T-helper 17 cell (primary cell): ENCODE measurements around the gene VWA7. TPM values are rescaled to one million over a fixed set of nuclear protein-coding genes. Genes with fewer than 3 reads are reported as not detected.
A peak's percentile ranks its signal among the peaks of the same experiment; 100 is the strongest.

ENCODE experiments used
- ATAC-seq: fragments of 150-1000 bp; cut with Tn5 transposase; 2 replicates; pipeline ENCODE4 v1.10.0; 2021; ENCODE audit warnings: mild to moderate bottlenecking, moderate library complexity
- DNase-seq, 3 donors: peaks; one replicate each; pipeline versions ENCODE4 v3.0.0 to v3.0.0-alpha.2; 2020 to 2021
- H3K9me3 ChIP-seq: one replicate; pipeline ENCODE4 v1.7.0; 2013; ENCODE audit warnings: low read length, mild to moderate bottlenecking; ENCODE audit not compliant: control insufficient read depth, poor library complexity, severe bottlenecking
- H3K27ac Mint-ChIP-seq: one replicate; pipeline ENCODE4 v1.8.0; 2022; ENCODE audit warnings: mild to moderate bottlenecking, moderate library complexity, mixed read lengths
- H3K27me3 Mint-ChIP-seq: one replicate; pipeline ENCODE4 v1.8.0; 2022; ENCODE audit warnings: mixed read lengths
- H3K36me3 Mint-ChIP-seq: one replicate; pipeline ENCODE4 v1.8.0; 2022; ENCODE audit warnings: low read depth, mixed read lengths
- H3K4me1 Mint-ChIP-seq: one replicate; pipeline ENCODE4 v1.8.0; 2022; ENCODE audit warnings: mild to moderate bottlenecking, mixed read lengths
- H3K4me3 Mint-ChIP-seq: one replicate; pipeline ENCODE4 v1.8.0; 2022; ENCODE audit warnings: mild to moderate bottlenecking, moderate library complexity, mixed read lengths
- total RNA-seq, 4 donors: library from RNA in 2 of 4; stranded (reverse) in 2 of 4; gene quantifications; one replicate each; pipeline ENCODE4 v1.2.3 and lab custom pipeline; 2022 to 2026

Gene VWA7
- total RNA-seq, 2 donors from 2014 or later: 2.8 to 2.9 TPM

GRCh38 chr6:31742894-31743293 is 34.2 kb downstream of the VWA7 start:
- Mint-ChIP-seq H3K27ac (no peak overlapping the region), H3K4me3 (no peak overlapping the region), H3K36me3 (peaks cover 2% of the 10 kb centered on the region), H3K4me1 (peaks cover 35% of the 10 kb centered on the region), H3K27me3 (no peaks in the 10 kb centered on the region)
- H3K9me3 ChIP-seq: no peaks in the 10 kb centered on the region
- ATAC-seq (no peak), DNase-seq (no peak)

- H3K27ac Mint-ChIP-seq: no peak overlapping the region
- no peaks in the 10 kb centered on the region for H3K9me3 ChIP-seq
- peaks cover 45% of the 10 kb centered on the region for H3K4me1 Mint-ChIP-seq
- DNase-seq (no peak), ATAC-seq (no peak)
- H3K4me3 Mint-ChIP-seq: peak overlapping the region; percentile 33
- no peaks in the 10 kb centered on the region for H3K36me3 Mint-ChIP-seq
- H3K27me3 Mint-ChIP-seq: no peaks in the 10 kb centered on the region
Measured at GRCh38 chr6:31741815-31742214, 35.3 kb downstream of the VWA7 start.

- H3K9me3 ChIP-seq: no peaks in the 10 kb centered on the region
- Mint-ChIP-seq H3K4me3 (peak overlapping the region; percentile 97), H3K4me1 (peaks cover 53% of the 10 kb centered on the region), H3K27me3 (no peaks in the 10 kb centered on the region), H3K27ac (peak overlapping the region; percentile 96), H3K36me3 (peaks cover 5% of the 10 kb centered on the region)
- no peak for DNase-seq
- no peak for ATAC-seq
Measured at GRCh38 chr6:31740397-31741223, 36.5 kb downstream of the VWA7 start.

- Mint-ChIP-seq H3K36me3 (peaks cover 8% of the 10 kb centered on the region), H3K27me3 (no peaks in the 10 kb centered on the region), H3K27ac (peak within 1 kb of the TSS; percentile 96), H3K4me3 (peak within 1 kb of the TSS; percentile 99), H3K4me1 (peaks cover 61% of the 10 kb centered on the region)
- DNase-seq (peak; percentile 87 to 94 (median 91)), ATAC-seq (peak; percentile 90)
- no peaks in the 10 kb centered on the region for H3K9me3 ChIP-seq
Measured at GRCh38 chr6:31739639-31740396, 37.3 kb downstream of the VWA7 start, which contains the start of gene MSH5. Gene MSH5, plus strand, starts transcription at chr6:31740005. Its CDS starts 462 bp downstream, at chr6:31740467.

- Mint-ChIP-seq H3K4me1 (peaks cover 67% of the 10 kb centered on the region), H3K36me3 (peaks cover 8% of the 10 kb centered on the region), H3K27ac (peak overlapping the region; percentile 96), H3K27me3 (no peaks in the 10 kb centered on the region), H3K4me3 (peak overlapping the region; percentile 99)
- DNase-seq (peak; percentile 29 to 54 (median 39)), ATAC-seq (peak; percentile 58)
- no peaks in the 10 kb centered on the region for H3K9me3 ChIP-seq
Measured at GRCh38 chr6:31737991-31738979, 38.8 kb downstream of the VWA7 start.

GRCh38 chr6:31737315-31737990 is 39.7 kb downstream of the VWA7 start:
- Mint-ChIP-seq H3K27me3 (no peaks in the 10 kb centered on the region), H3K4me3 (peak overlapping the region; percentile 99), H3K36me3 (peaks cover 8% of the 10 kb centered on the region), H3K27ac (peak overlapping the region; percentile 96), H3K4me1 (peaks cover 62% of the 10 kb centered on the region)
- ATAC-seq (no peak), DNase-seq (no peak)
- no peaks in the 10 kb centered on the region for H3K9me3 ChIP-seq

- H3K27ac Mint-ChIP-seq: peak overlapping the region; percentile 96
- no peaks in the 10 kb centered on the region for H3K9me3 ChIP-seq
- ATAC-seq: no peak
- DNase-seq: no peak
- peaks cover 62% of the 10 kb centered on the region for H3K4me1 Mint-ChIP-seq
- no peaks in the 10 kb centered on the region for H3K27me3 Mint-ChIP-seq
- H3K36me3 Mint-ChIP-seq: peaks cover 8% of the 10 kb centered on the region
- H3K4me3 Mint-ChIP-seq: peak overlapping the region; percentile 99
Measured at GRCh38 chr6:31736768-31737314, 40.3 kb downstream of the VWA7 start.

GRCh38 chr6:31736021-31736767 is 40.9 kb downstream of the VWA7 start, which contains the start of gene CLIC1:
Gene CLIC1, minus strand, starts transcription at chr6:31736530. Its CDS starts 230 bp downstream, at chr6:31736300.
- Mint-ChIP-seq H3K4me1 (peaks cover 62% of the 10 kb centered on the region), H3K36me3 (peaks cover 8% of the 10 kb centered on the region), H3K27me3 (no peaks in the 10 kb centered on the region), H3K4me3 (peak within 1 kb of the TSS; percentile 99), H3K27ac (peak within 1 kb of the TSS; percentile 96)
- peak in 2 of 3 donors; percentile 62 to 65 for DNase-seq
- peak; percentile 16 for ATAC-seq
- no peaks in the 10 kb centered on the region for H3K9me3 ChIP-seq

GRCh38 chr6:31734821-31735406 is 42.2 kb downstream of the VWA7 start:
- Mint-ChIP-seq H3K27ac (peak overlapping the region; percentile 96), H3K27me3 (no peaks in the 10 kb centered on the region), H3K4me3 (peak overlapping the region; percentile 99), H3K36me3 (peaks cover 11% of the 10 kb centered on the region), H3K4me1 (peaks cover 60% of the 10 kb centered on the region)
- peak; percentile 19 for ATAC-seq
- no peaks in the 10 kb centered on the region for H3K9me3 ChIP-seq
- peak in 1 of 3 donors; percentile 47 for DNase-seq

GRCh38 chr6:31734247-31734820 is 42.8 kb downstream of the VWA7 start:
- Mint-ChIP-seq H3K4me3 (peak overlapping the region; percentile 99), H3K27me3 (no peaks in the 10 kb centered on the region), H3K4me1 (peaks cover 57% of the 10 kb centered on the region), H3K27ac (peak overlapping the region; percentile 96), H3K36me3 (peaks cover 11% of the 10 kb centered on the region)
- DNase-seq (peak in 1 of 3 donors; percentile 31), ATAC-seq (no peak)
- no peaks in the 10 kb centered on the region for H3K9me3 ChIP-seq

- no peaks in the 10 kb centered on the region for H3K9me3 ChIP-seq
- H3K4me1 Mint-ChIP-seq: peaks cover 55% of the 10 kb centered on the region
- no peak for DNase-seq
- peak overlapping the region; percentile 96 for H3K27ac Mint-ChIP-seq
- peaks cover 11% of the 10 kb centered on the region for H3K36me3 Mint-ChIP-seq
- H3K4me3 Mint-ChIP-seq: peak overlapping the region; percentile 99
- ATAC-seq: no peak
- no peaks in the 10 kb centered on the region for H3K27me3 Mint-ChIP-seq
Measured at GRCh38 chr6:31733734-31734133, 43.4 kb downstream of the VWA7 start.
